Measurements from ENCODE around the gene PPP4R2. TPM values are rescaled to one million over a fixed set of nuclear protein-coding genes. Genes with fewer than 3 reads are reported as not detected.

The PPP4R2 gene
- 70.8 and 75.4 TPM in 2 replicates for total RNA-seq (2013; cell fraction: nucleolus; rRNA removed)
- total RNA-seq (2014; rRNA removed) (44.8 and 48.8 TPM in 2 replicates), total RNA-seq (2014; rRNA removed; fragmentation: Illumina TruSeq; extraction: Trizol) (54.8 and 56.1 TPM in 2 replicates), total RNA-seq (2021) (74.8 and 83.4 TPM in 2 replicates), polyA plus RNA-seq (2011; rRNA removed) (46.0 and 86.2 TPM in 2 replicates), polyA plus RNA-seq (2014; fragmentation: Illumina TruSeq; extraction: Trizol) (39.7 and 52.6 TPM in 2 replicates), polyA plus RNA-seq (2014; fragmentation: Nextera tagmentation; extraction: Ambion mirVana) (10 to 100 TPM; 16.7 to 22.1 TPM), polyA plus RNA-seq (2014; rRNA removed) (18.9 and 26.8 TPM in 2 replicates), polyA plus RNA-seq (2016; fragmentation: Nextera tagmentation; extraction: Ambion mirVana) (10 to 100 TPM; 30.8 to 38.1 TPM), polyA minus RNA-seq (2011; rRNA and poly(A)+ RNA removed) (14.7 and 23.4 TPM in 2 replicates), Bru-seq, nascent RNA (percentile 93 among the genes with signal in this experiment), BruChase-seq, experiment 1, labeled RNA remaining after a 6-hour chase (percentile 94 among the genes with signal in this experiment), BruChase-seq, experiment 2, labeled RNA remaining after a 2-hour chase (percentile 94 among the genes with signal in this experiment)
- polyA plus RNA-seq (2011; ENCODE audit: low read depth), result 13.0 TPM
- 8.7 and 9.0 TPM in 2 replicates for polyA plus RNA-seq (2011; cell fraction: cytosol; rRNA removed)
- polyA plus RNA-seq (2011; cell fraction: nucleus; rRNA removed), result 15.4 and 16.7 TPM in 2 replicates
- polyA plus RNA-seq (2012), result 21.0 and 28.6 TPM in 2 replicates
- 11.9 and 16.6 TPM in 2 replicates for polyA minus RNA-seq (2011; cell fraction: cytosol; rRNA and poly(A)+ RNA removed)
- polyA minus RNA-seq (2011; cell fraction: nucleus; rRNA and poly(A)+ RNA removed), result 10.6 and 17.8 TPM in 2 replicates
- long read RNA-seq, experiment 1, full-length matches to known transcripts, result 2 of 5 reads
- long read RNA-seq, experiment 1, partial matches to known transcripts, result 1 of 5 reads
- long read RNA-seq, experiment 1, other reads (novel, unspliced or antisense), result 2 of 5 reads
- long read RNA-seq, experiment 2, full-length matches to known transcripts, result 6 of 17 reads
- long read RNA-seq, experiment 2, partial matches to known transcripts, result 3 of 17 reads
- long read RNA-seq, experiment 2, other reads (novel, unspliced or antisense), result 8 of 17 reads

DNA sequence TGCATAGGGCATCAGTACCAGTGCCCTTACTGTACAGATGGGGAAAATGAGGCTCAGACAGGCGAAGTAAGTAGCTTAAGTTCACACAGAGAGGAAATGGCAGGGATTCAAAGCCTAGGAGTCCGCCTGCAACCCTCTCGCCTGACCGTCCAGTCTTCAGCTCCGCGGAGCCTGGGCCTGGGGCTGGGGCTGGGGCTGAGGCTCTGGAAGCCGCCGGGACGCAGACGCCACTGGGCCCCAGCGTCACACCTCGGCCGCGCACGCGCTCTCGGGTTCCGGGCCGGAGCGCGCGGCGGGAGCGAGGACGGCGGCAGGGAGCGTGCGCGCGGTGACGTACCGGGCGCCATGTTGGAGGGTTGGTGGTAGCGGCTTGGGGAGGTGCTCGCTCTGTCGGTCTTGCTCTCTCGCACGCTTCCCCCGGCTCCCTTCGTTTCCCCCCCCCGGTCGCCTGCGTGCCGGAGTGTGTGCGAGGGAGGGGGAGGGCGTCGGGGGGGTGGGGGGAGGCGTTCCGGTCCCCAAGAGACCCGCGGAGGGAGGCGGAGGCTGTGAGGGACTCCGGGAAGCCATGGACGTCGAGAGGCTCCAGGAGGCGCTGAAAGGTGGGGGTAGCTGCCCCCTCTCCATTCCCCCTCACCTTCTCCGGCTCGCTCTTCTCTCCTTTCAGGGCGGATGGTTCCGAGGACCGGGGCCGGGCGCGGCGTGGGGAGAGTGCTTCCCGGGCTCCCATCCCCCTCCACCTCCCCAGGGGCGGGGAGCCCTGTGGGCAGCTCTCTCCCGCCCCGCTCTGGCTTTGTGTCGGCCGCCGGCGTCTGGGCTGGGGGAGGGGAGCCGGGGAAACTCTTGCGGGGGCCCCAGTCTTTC lies at the start of gene PPP4R2:
TSS of gene PPP4R2 (plus strand) at position 339 of the 861 bp plus-strand sequence. CDS start at position 566, 227 bp downstream.
- H3K4me3 ChIP-seq, result peak within 1 kb of the TSS; percentile 96
- ChIA-PET POLR2A (interaction anchor here (0.5 to 2.1 kb wide), 11 partner anchors 14 to 1012 kb away, joined by 3 to 9 read pairs (median 4); no protein-coding TSS in a partner anchor), RAD21 (ENCODE audit: unreplicated experiment) (interaction anchor here (0.7 to 5.0 kb wide), 7 partner anchors 22 to 330 kb away, joined by 3 to 48 read pairs (median 5); partner anchors contain the start of gene SHQ1), CTCF (interaction anchor here (0.9 to 7.2 kb wide), 10 partner anchors 8 to 89 kb away, joined by 3 to 88 read pairs (median 6); no protein-coding TSS in a partner anchor), SMC1A (ENCODE audit: uncharacterized antibody, unreplicated experiment) (interaction anchor here (0.5 to 6.6 kb wide), 18 partner anchors 12 to 712 kb away, joined by 3 to 62 read pairs (median 4); no protein-coding TSS in a partner anchor)
- 0% methylated on average over 34 of the region's 75 CpGs for WGBS (ENCODE audit: insufficient coverage, insufficient replicate concordance, low lambda C conversion rate, missing lambda C conversion rate)
- no peaks in the 10 kb centered on the region for H3K27me3 ChIP-seq (replicated peaks in 1 of 2; ENCODE audit: control insufficient read depth in 2 of 2, insufficient read depth in 2 of 2, low read length in 1 of 2)
- H3K9ac ChIP-seq (ENCODE audit: control insufficient read depth, insufficient read depth, low read length), result peak within 1 kb of the TSS; percentile 89
- peaks cover 0 to 4% of the 10 kb centered on the region in 2 experiments; a peak in 1 of 4 replicates for H3K36me3 ChIP-seq (ENCODE audit: control insufficient read depth in 2 of 2, insufficient read depth in 2 of 2, low read length in 1 of 2)
- peak within 1 kb of the TSS; percentile 97 for H2AFZ ChIP-seq (ENCODE audit: control insufficient read depth, low read depth, low read length)
- no peaks in the 10 kb centered on the region for H4K20me1 ChIP-seq (ENCODE audit: control insufficient read depth, insufficient read depth)
- FAIRE-seq (peak; percentile 89), DNase-seq (ENCODE audit: low read depth, low spot score) (peak; percentile 55), ATAC-seq (peak; percentile 90)
- peak within 1 kb of the TSS; percentile 97 for H3K4me2 ChIP-seq (ENCODE audit: control insufficient read depth, insufficient read depth)
- H3K27ac ChIP-seq (ENCODE audit: control insufficient read depth, insufficient read depth), result peak within 1 kb of the TSS; percentile 90
- peaks cover 4% of the 10 kb centered on the region for H3K4me1 ChIP-seq (ENCODE audit: control insufficient read depth, insufficient read depth, low read length)
- in situ Hi-C loops (cut with MboI) (no loop called here), intact Hi-C loops (cut with micrococcal nuclease; ENCODE audit: unreplicated experiment) (loop anchor here (2.0 to 5.0 kb wide), 5 partner anchors 20 to 148 kb away; partner anchors contain the start of gene SHQ1)
- no TSS peak for BruUV-seq (replicated peaks)
- peaks cover 49% of the 10 kb centered on the region for H3K79me2 ChIP-seq (ENCODE audit: control insufficient read depth, insufficient read depth, low read length)
- H3K9me3 ChIP-seq (replicated peaks; ENCODE audit: control insufficient read depth, insufficient read depth, low read length), result no peaks in the 10 kb centered on the region
- TF ChIP-seq CEBPB (IDR thresholded peaks at IDR 0.05; ENCODE audit: borderline replicate concordance in 1 of 2, low read depth in 2 of 2, low read length in 2 of 2), result no peak
- peak; percentile 77 for TF ChIP-seq MEF2B (IDR thresholded peaks at IDR 0.05; ENCODE audit: partially characterized antibody, poor library complexity, severe bottlenecking)
- TF ChIP-seq GABPA (IDR thresholded peaks at IDR 0.05; ENCODE audit: low read depth), result no peak
- TF ChIP-seq MYC (IDR thresholded peaks at IDR 0.05; ENCODE audit: insufficient read depth, insufficient read length, insufficient replicate concordance, low read length, severe bottlenecking), result peak; percentile 28
- no peak for TF ChIP-seq RAD21 (IDR thresholded peaks at IDR 0.05; ENCODE audit: insufficient read depth, low read depth, low read length)
- no peak for TF ChIP-seq SP1 (IDR thresholded peaks at IDR 0.05; ENCODE audit: low read depth, low read length)
- TF ChIP-seq, protein P1, sequence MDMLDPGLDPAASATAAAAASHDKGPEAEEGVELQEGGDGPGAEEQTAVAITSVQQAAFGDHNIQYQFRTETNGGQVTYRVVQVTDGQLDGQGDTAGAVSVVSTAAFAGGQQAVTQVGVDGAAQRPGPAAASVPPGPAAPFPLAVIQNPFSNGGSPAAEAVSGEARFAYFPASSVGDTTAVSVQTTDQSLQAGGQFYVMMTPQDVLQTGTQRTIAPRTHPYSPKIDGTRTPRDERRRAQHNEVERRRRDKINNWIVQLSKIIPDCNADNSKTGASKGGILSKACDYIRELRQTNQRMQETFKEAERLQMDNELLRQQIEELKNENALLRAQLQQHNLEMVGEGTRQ (IDR thresholded peaks at IDR 0.05; ENCODE audit: borderline replicate concordance, low read depth, low read length), result no peak
- TF ChIP-seq, protein P2, sequence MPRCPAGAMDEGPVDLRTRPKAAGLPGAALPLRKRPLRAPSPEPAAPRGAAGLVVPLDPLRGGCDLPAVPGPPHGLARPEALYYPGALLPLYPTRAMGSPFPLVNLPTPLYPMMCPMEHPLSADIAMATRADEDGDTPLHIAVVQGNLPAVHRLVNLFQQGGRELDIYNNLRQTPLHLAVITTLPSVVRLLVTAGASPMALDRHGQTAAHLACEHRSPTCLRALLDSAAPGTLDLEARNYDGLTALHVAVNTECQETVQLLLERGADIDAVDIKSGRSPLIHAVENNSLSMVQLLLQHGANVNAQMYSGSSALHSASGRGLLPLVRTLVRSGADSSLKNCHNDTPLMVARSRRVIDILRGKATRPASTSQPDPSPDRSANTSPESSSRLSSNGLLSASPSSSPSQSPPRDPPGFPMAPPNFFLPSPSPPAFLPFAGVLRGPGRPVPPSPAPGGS (IDR thresholded peaks at IDR 0.05; ENCODE audit: borderline replicate concordance, insufficient read depth, low read depth, low read length, poor library complexity, severe bottlenecking), result no peak
- TF ChIP-seq JUND (IDR thresholded peaks at IDR 0.05; ENCODE audit: low read depth, low read length), result no peak
- TF ChIP-seq JUNB (IDR thresholded peaks at IDR 0.05), result no peak
